DND-41 (cell line): ENCODE results near the gene PRR7.

Experiments used
- CTCF ChIP-seq: IDR thresholded peaks from 2 replicates; pipeline ENCODE4 v1.5.1; 2012; ENCODE audit warnings: borderline replicate concordance, low read length, moderate library complexity, mild to moderate bottlenecking; ENCODE audit not compliant: poor library complexity, severe bottlenecking; ENCODE audit errors: extremely low read depth
- EZH2 ChIP-seq: IDR thresholded peaks from 3 replicates; pipeline ENCODE4 v1.6.1; 2012; ENCODE audit warnings: borderline replicate concordance, low read depth, mild to moderate bottlenecking, moderate library complexity, low read length, inconsistent platforms; ENCODE audit not compliant: severe bottlenecking

GRCh38 chr5:177449140-177450061 lies 2.8 kb downstream of the PRR7 start:
- TF ChIP-seq CTCF: no peak
- no peak for TF ChIP-seq EZH2
